Esophagus muscularis mucosa (tissue), 3 donors: Measurements from ENCODE around the gene KREMEN1.

Experiments
- EP300 ChIP-seq: sonication (generic); formaldehyde crosslinking; IDR thresholded peaks from one replicate; pipeline ENCODE4 v1.6.1; 2017; ENCODE audit warnings: antibody characterized with exemption
- POLR2A ChIP-seq: fragments of 450-650 bp; IDR thresholded peaks from one replicate; pipeline ENCODE4 v1.6.1; 2017; ENCODE audit warnings: antibody characterized with exemption, moderate library complexity, mild to moderate bottlenecking, low read depth
- POLR2AphosphoS5 ChIP-seq, 2 donors: sonication (generic); formaldehyde crosslinking; IDR thresholded peaks; one replicate each; pipeline ENCODE4 v1.6.1; 2017; ENCODE audit warnings: antibody characterized with exemption in 2 of 2

GRCh38 chr22:29157759-29158535 lies 85.1 kb downstream of the KREMEN1 start:
- TF ChIP-seq EP300 (no peak), POLR2A (no peak), POLR2AphosphoS5 (IDR thresholded peaks at IDR 0.05) (no peak)
